ENCODE data around the gene SF3A1.

Gene SF3A1

DNA sequence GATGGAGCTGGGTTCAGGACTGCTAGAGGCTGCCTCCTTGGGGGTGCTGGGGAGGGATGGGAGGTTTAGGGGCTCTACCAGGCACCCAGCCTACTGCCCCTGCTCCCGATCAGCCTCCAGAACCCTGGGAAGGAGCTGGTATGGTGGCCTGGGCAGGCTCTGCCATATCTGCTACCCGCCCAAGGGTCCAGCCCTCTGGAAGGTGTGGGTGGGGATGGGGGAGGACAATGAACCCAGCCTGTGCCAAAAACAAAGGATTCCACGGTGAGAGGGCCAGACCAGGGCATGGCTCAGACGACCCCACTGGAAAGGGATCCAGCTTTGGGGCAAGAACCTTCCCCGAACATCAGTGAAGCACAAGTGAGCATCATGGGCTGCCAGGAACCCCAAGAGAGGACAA lies 70.4 kb downstream of the SF3A1 start:
- H3K4me3 ChIP-seq (ENCODE audit: low read depth, low read length), result no peak overlapping the region
- no peak overlapping the region for H3K27ac ChIP-seq (ENCODE audit: low read depth, low read length)

DNA sequence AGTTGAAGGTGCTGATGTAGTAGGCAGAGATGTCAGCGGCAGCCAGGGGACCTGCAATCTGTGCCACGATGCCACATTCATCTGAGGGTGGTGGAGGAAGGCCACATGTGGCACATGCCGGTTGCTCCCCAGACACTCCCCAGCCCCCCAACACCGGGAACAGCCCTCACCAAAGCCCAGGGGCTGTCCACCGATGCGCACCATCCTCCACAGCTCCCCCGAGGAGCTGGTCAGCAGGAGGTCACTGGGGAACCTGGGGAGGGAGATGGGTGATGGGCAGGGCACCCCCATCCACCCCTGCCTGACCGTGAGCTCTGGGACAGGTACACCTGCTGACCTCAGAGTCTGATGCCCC lies 70.9 kb downstream of the SF3A1 start:
- no peak overlapping the region for H3K4me3 ChIP-seq (ENCODE audit: low read depth, low read length)
- H3K36me3 ChIP-seq (ENCODE audit: insufficient read depth, low read length), result no peaks in the 10 kb centered on the region
- H3K27ac ChIP-seq (ENCODE audit: low read depth, low read length), result no peak overlapping the region
- no peaks in the 10 kb centered on the region for H3K27me3 ChIP-seq (ENCODE audit: insufficient read depth, low read length)
- peaks cover 17% of the 10 kb centered on the region for H3K4me1 ChIP-seq (ENCODE audit: control insufficient read depth, insufficient read depth, low read length, unreplicated experiment)
- no peak overlapping the region for H2AFZ ChIP-seq (ENCODE audit: low read length, unreplicated experiment)
- no peaks in the 10 kb centered on the region for H3K79me2 ChIP-seq (ENCODE audit: control insufficient read depth, insufficient read depth, low read length, unreplicated experiment)

More for the DNA sequence above, 70.4 kb downstream of the SF3A1 start:
- H3K4me1 ChIP-seq (ENCODE audit: control insufficient read depth, insufficient read depth, low read length, unreplicated experiment), result peaks cover 22% of the 10 kb centered on the region
- no peak overlapping the region for H2AFZ ChIP-seq (ENCODE audit: low read length, unreplicated experiment)
- H3K79me2 ChIP-seq (ENCODE audit: control insufficient read depth, insufficient read depth, low read length, unreplicated experiment), result no peaks in the 10 kb centered on the region
- H3K36me3 ChIP-seq (ENCODE audit: insufficient read depth, low read length), result no peaks in the 10 kb centered on the region
- no peaks in the 10 kb centered on the region for H3K27me3 ChIP-seq (ENCODE audit: insufficient read depth, low read length)

DNA sequence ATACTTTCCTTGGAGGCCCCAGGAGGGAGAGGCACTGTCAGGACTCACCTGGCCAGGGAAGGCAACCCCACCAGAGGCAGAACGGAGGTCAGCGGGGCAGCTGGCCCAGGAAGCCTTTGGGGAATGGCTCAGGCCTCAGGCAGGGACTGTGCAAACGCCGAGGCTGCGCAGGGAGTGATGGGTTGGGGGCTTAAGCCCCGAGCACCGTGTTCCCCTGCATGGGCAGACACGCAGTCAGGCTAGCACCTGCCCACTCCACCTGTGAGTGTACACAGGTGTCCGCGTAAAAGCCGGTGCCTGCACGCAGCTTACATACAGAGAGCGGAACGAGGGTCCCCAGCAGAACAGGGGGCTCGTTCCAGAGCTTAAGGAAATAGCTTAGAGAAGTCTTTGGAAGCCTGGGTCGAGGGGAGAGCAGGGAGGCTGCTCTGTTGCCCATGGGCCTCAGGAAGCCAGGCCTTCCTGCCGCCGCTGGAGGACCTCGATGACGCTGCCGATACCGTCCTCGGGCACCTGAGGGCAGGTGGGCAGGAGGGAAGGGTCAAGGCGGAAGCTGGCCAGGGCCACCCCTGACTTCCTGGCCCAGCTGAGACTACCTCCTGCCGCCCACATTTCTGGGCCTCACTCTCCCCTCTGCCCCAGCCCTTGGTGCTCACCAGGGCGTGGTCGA lies 71.4 kb downstream of the SF3A1 start:
- Histone ChIP-seq H3K27ac (ENCODE audit: low read depth, low read length) (no peak overlapping the region), H3K36me3 (ENCODE audit: insufficient read depth, low read length) (no peaks in the 10 kb centered on the region), H3K27me3 (ENCODE audit: insufficient read depth, low read length) (no peaks in the 10 kb centered on the region), H3K4me1 (ENCODE audit: control insufficient read depth, insufficient read depth, low read length, unreplicated experiment) (peaks cover 11% of the 10 kb centered on the region), H2AFZ (ENCODE audit: low read length, unreplicated experiment) (no peak overlapping the region), H3K79me2 (ENCODE audit: control insufficient read depth, insufficient read depth, low read length, unreplicated experiment) (no peaks in the 10 kb centered on the region), H3K4me3 (ENCODE audit: low read depth, low read length) (no peak overlapping the region)

DNA sequence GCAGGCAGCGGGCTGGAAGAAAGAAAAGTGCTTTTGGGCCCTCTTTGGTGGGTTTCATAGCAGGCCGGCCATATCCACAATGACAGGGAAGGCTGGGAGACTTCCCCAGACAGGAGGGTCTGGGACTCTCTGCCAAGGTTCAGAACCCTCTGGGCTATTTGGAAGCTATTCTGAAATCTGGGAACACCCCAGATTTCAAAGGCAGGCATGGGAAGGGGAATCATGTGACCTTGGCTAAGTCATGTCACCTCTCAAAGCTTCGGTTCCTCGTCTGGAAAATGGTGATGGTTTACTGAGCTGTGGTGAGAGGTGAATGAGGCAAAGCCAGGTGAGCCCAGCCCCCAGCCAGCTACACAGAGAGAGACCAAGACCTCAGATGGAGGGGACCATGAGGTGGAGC lies 72.0 kb downstream of the SF3A1 start:
- no peaks in the 10 kb centered on the region for H3K27me3 ChIP-seq (ENCODE audit: insufficient read depth, low read length)
- H3K79me2 ChIP-seq (ENCODE audit: control insufficient read depth, insufficient read depth, low read length, unreplicated experiment), result no peaks in the 10 kb centered on the region
- H3K4me1 ChIP-seq (ENCODE audit: control insufficient read depth, insufficient read depth, low read length, unreplicated experiment), result peaks cover 5% of the 10 kb centered on the region
- no peak overlapping the region for H3K4me3 ChIP-seq (ENCODE audit: low read depth, low read length)
- H3K27ac ChIP-seq (ENCODE audit: low read depth, low read length), result no peak overlapping the region
- H3K36me3 ChIP-seq (ENCODE audit: insufficient read depth, low read length), result no peaks in the 10 kb centered on the region
- H2AFZ ChIP-seq (ENCODE audit: low read length, unreplicated experiment), result no peak overlapping the region

DNA sequence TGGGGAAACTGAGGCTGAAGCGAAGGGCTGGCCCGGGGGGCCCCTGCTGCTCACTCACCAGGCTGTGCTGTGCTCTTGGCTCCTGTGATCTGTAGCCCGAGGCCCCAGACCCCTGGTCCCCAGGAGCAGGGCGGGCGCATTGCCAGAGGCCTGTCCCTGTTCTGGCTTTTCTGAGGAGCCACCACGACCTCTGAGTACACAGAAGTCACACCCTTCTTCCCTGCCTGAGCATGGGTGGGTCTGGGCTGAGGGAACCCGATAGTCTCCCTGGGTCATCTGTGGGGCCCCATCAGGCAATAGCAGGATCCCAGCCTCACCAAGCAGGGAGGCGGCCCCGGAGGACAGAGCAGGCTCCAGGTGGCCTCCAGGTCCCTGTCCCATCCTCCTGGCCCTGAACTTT lies 72.5 kb downstream of the SF3A1 start:
- H3K79me2 ChIP-seq (ENCODE audit: control insufficient read depth, insufficient read depth, low read length, unreplicated experiment), result no peaks in the 10 kb centered on the region
- H2AFZ ChIP-seq (ENCODE audit: low read length, unreplicated experiment), result no peak overlapping the region
- no peaks in the 10 kb centered on the region for H3K36me3 ChIP-seq (ENCODE audit: insufficient read depth, low read length)
- no peak overlapping the region for H3K27ac ChIP-seq (ENCODE audit: low read depth, low read length)
- H3K27me3 ChIP-seq (ENCODE audit: insufficient read depth, low read length), result no peaks in the 10 kb centered on the region
- H3K4me1 ChIP-seq (ENCODE audit: control insufficient read depth, insufficient read depth, low read length, unreplicated experiment), result peaks cover 7% of the 10 kb centered on the region
- no peak overlapping the region for H3K4me3 ChIP-seq (ENCODE audit: low read depth, low read length)

DNA sequence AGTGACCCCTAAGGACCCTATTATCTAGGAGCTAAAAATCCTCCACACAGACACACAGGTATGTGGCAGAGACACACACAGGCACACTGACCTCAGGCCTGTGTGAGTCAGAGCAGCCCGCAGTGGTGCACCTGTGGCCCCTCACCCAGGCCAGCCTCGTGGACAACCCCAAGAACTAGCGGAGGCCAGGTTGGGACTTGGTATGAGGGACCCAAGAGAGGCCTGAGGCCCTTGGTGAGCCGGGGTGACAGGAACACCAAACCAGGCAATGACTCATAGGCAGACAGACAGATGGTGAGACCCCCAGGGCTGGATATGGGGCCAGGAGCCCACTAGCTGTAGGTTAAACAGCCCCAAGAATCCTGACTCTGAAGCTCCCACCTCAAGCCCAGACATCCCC lies 73.4 kb downstream of the SF3A1 start:
- Histone ChIP-seq H3K36me3 (ENCODE audit: insufficient read depth, low read length) (no peaks in the 10 kb centered on the region), H3K4me3 (ENCODE audit: low read depth, low read length) (no peak overlapping the region), H3K4me1 (ENCODE audit: control insufficient read depth, insufficient read depth, low read length, unreplicated experiment) (peaks cover 12% of the 10 kb centered on the region)

DNA sequence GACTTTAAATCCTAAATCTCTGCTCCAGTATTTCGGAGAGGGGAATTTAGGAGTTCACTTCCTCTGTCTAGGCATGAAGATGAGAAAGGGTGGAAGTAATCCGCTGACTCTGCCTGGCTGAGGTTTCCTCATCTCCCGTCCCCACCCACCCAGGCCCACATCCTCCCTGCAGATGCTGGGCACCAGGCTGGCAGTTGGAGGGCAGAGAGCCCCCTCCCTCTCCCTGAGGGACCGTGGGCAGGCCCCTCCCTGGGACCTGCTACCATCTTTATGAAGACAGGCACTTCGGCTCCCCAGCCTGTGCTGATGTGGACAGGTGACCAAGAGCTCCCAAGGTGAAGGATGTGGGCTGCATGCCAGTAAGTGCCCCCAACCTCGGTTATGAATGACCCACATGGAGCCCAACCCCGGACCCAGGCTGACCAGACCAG lies 74.1 kb downstream of the SF3A1 start:
- Histone ChIP-seq H3K4me3 (ENCODE audit: low read depth, low read length) (no peak overlapping the region), H3K4me1 (ENCODE audit: control insufficient read depth, insufficient read depth, low read length, unreplicated experiment) (peaks cover 15% of the 10 kb centered on the region), H3K79me2 (ENCODE audit: control insufficient read depth, insufficient read depth, low read length, unreplicated experiment) (no peaks in the 10 kb centered on the region), H2AFZ (ENCODE audit: low read length, unreplicated experiment) (no peak overlapping the region), H3K36me3 (ENCODE audit: insufficient read depth, low read length) (no peaks in the 10 kb centered on the region), H3K27ac (ENCODE audit: low read depth, low read length) (no peak overlapping the region), H3K27me3 (ENCODE audit: insufficient read depth, low read length) (no peaks in the 10 kb centered on the region)

More for the DNA sequence above, 73.4 kb downstream of the SF3A1 start:
- H3K27me3 ChIP-seq (ENCODE audit: insufficient read depth, low read length), result no peaks in the 10 kb centered on the region
- no peak overlapping the region for H2AFZ ChIP-seq (ENCODE audit: low read length, unreplicated experiment)
- H3K27ac ChIP-seq (ENCODE audit: low read depth, low read length), result no peak overlapping the region
- H3K79me2 ChIP-seq (ENCODE audit: control insufficient read depth, insufficient read depth, low read length, unreplicated experiment), result no peaks in the 10 kb centered on the region
